HepG2 (cell line): ENCODE results near the gene PRDX5. TPM values are rescaled to one million over a fixed set of nuclear protein-coding genes. Genes with fewer than 3 reads are reported as not detected.

Experiments
- CSRNP2 ChIP-seq: sonication (generic); formaldehyde crosslinking; conservative IDR thresholded peaks from 2 replicates; pipeline ENCODE4 v1.8.0; 2022; ENCODE audit warnings: low read depth, missing genetic modification reagents
- DMAP1 ChIP-seq: IDR thresholded peaks from 2 replicates; pipeline ENCODE4 v1.6.1; 2016
- FOSL1 ChIP-seq: sonication (generic); formaldehyde crosslinking; IDR thresholded peaks from 2 replicates; pipeline ENCODE4 v1.9.0; 2021; ENCODE audit warnings: missing genetic modification reagents, borderline replicate concordance
- GLMP ChIP-seq: sonication (generic); formaldehyde crosslinking; IDR thresholded peaks from 2 replicates; pipeline ENCODE4 v1.9.0; 2021; ENCODE audit warnings: missing genetic modification reagents, mild to moderate bottlenecking, borderline replicate concordance
- HCFC1 ChIP-seq: fragments of 150-350 bp; IDR thresholded peaks from 2 replicates; pipeline ENCODE4 v1.6.1; 2014; ENCODE audit warnings: low read depth, low read length
- HIC2 ChIP-seq: sonication (generic); formaldehyde crosslinking; IDR thresholded peaks from 2 replicates; pipeline ENCODE4 v1.9.0; 2022; ENCODE audit warnings: low read depth, missing genetic modification reagents
- KLF9 ChIP-seq: IDR thresholded peaks from 2 replicates; pipeline ENCODE4 v1.6.1; 2016; ENCODE audit warnings: low read depth
- KMT2B ChIP-seq: IDR thresholded peaks from 2 replicates; pipeline ENCODE4 v1.6.1; 2016; ENCODE audit warnings: missing genetic modification reagents, missing compliant biosample characterization
- SIN3B ChIP-seq: fragments of 150-350 bp; IDR thresholded peaks from 2 replicates; pipeline ENCODE4 v1.6.1; 2014; ENCODE audit warnings: low read length
- SRSF9 ChIP-seq: fragments of 200-400 bp; formaldehyde crosslinking; IDR thresholded peaks from 2 replicates; pipeline ENCODE4 v1.6.1; 2018; ENCODE audit warnings: borderline replicate concordance, mild to moderate bottlenecking, low read depth, low read length; ENCODE audit not compliant: insufficient read depth, poor library complexity, severe bottlenecking
- TOE1 ChIP-seq: sonication (generic); formaldehyde crosslinking; IDR thresholded peaks from 2 replicates; pipeline ENCODE4 v1.4.0; 2020; ENCODE audit warnings: mild to moderate bottlenecking, missing genetic modification reagents
- ZBTB3 ChIP-seq: sonication (generic); formaldehyde crosslinking; IDR thresholded peaks from 2 replicates; pipeline ENCODE4 v1.4.0; 2020; ENCODE audit warnings: low read depth, mild to moderate bottlenecking, moderate library complexity, missing genetic modification reagents, borderline replicate concordance
- ZFP36L2 ChIP-seq: sonication (generic); formaldehyde crosslinking; IDR thresholded peaks from 2 replicates; pipeline ENCODE4 v1.4.0; 2020; ENCODE audit warnings: missing genetic modification reagents
- ZNF10 ChIP-seq: sonication (generic); formaldehyde crosslinking; IDR thresholded peaks from 2 replicates; pipeline ENCODE4 v1.4.0; 2020; ENCODE audit warnings: mild to moderate bottlenecking, low read depth, missing genetic modification reagents, borderline replicate concordance
- ZNF12 ChIP-seq: sonication (generic); formaldehyde crosslinking; IDR thresholded peaks from 2 replicates; pipeline ENCODE4 v1.5.0; 2020; ENCODE audit warnings: missing genetic modification reagents
- ZNF513 ChIP-seq: sonication (generic); formaldehyde crosslinking; conservative IDR thresholded peaks from 2 replicates; pipeline ENCODE4 v1.5.0; 2020; ENCODE audit warnings: missing genetic modification reagents
- ZNF709 ChIP-seq: sonication (generic); formaldehyde crosslinking; IDR thresholded peaks from 2 replicates; pipeline ENCODE4 v1.5.0; 2020; ENCODE audit warnings: mild to moderate bottlenecking, missing genetic modification reagents
- ZNF768 ChIP-seq: sonication (generic); formaldehyde crosslinking; IDR thresholded peaks from 2 replicates; pipeline ENCODE4 v1.4.0; 2020; ENCODE audit warnings: missing genetic modification reagents
- ZNF879 ChIP-seq: sonication (generic); formaldehyde crosslinking; IDR thresholded peaks from 2 replicates; pipeline ENCODE4 v1.8.1; 2023; ENCODE audit warnings: missing genetic modification reagents
- polyA plus RNA-seq, 8 experiments: library from polyadenylated mRNA; depleted of rRNA in 3 of 8; stranded (reverse) in 7 of 8; unstranded in 1 of 8; fragments of >200 nt; fragmentation: Illumina TruSeq in 4 of 8; extraction: Trizol in 4 of 8; gene quantifications; 2 replicates each; pipeline versions ENCODE4 v1.2.1 to v1.2.3, GENCODE V29; 2011 to 2016; ENCODE audit warnings: low read depth in 4 of 8, missing spikeins in 1 of 8, mixed read lengths in 1 of 8; ENCODE audit not compliant: insufficient read depth in 1 of 8
- total RNA-seq, 5 experiments: library from RNA; depleted of rRNA; stranded (reverse); fragments of >200 nt; fragmentation: Illumina TruSeq; extraction: Trizol; gene quantifications; 2 replicates each; pipeline ENCODE4 v1.2.3, GENCODE V29; 2016; ENCODE audit warnings: low read depth in 1 of 5
- TF ChIP-seq, protein P1 (sequence below): sonication (generic); formaldehyde crosslinking; IDR thresholded peaks from 2 replicates; pipeline ENCODE4 v1.4.0; 2020; ENCODE audit warnings: mild to moderate bottlenecking, missing genetic modification reagents
- TF ChIP-seq, protein P2 (sequence below): sonication (generic); formaldehyde crosslinking; IDR thresholded peaks from 2 replicates; pipeline ENCODE4 v1.4.0; 2020; ENCODE audit warnings: missing genetic modification reagents

The PRDX5 gene
- total and polyA plus RNA-seq, 2 of the 13 experiments (the other 11 are each of a cell fraction or from before 2014, with no cell fraction given), result 215 to 311 TPM

GRCh38 chr11:64317961-64318765 lies at the start of gene PRDX5 (continued):
- peak; percentile 81; the same call in 1 of the 2 replicates for TF ChIP-seq ZBTB3 (CRISPR knock-in tag)
- no peak for TF ChIP-seq KLF9
- TF ChIP-seq FOSL1 (CRISPR knock-in tag), result no peak
- no peak for TF ChIP-seq TOE1
- TF ChIP-seq DMAP1 (CRISPR knock-in tag), result no peak; the same call in 1 of the 2 replicates
- TF ChIP-seq CSRNP2 (CRISPR knock-in tag), result no peak
- TF ChIP-seq ZNF879, result no peak
- TF ChIP-seq, protein P1, sequence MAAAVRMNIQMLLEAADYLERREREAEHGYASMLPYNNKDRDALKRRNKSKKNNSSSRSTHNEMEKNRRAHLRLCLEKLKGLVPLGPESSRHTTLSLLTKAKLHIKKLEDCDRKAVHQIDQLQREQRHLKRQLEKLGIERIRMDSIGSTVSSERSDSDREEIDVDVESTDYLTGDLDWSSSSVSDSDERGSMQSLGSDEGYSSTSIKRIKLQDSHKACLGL (CRISPR knock-in tag), result peak; percentile 73
- TF ChIP-seq ZNF10 (CRISPR knock-in tag), result no peak
- no peak for TF ChIP-seq SIN3B
- peak; percentile 61; the same call in 1 of the 2 replicates for TF ChIP-seq ZNF768 (CRISPR knock-in tag)
- TF ChIP-seq, protein P2, sequence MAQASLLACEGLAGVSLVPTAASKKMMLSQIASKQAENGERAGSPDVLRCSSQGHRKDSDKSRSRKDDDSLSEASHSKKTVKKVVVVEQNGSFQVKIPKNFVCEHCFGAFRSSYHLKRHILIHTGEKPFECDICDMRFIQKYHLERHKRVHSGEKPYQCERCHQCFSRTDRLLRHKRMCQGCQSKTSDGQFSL (CRISPR knock-in tag), result no peak
- 0 out of 2 replicates have a peak, but pooled peaks have one; percentile 79 for TF ChIP-seq ZNF513 (CRISPR knock-in tag)
- no peak for TF ChIP-seq ZFP36L2 (CRISPR knock-in tag)
- no peak for TF ChIP-seq SRSF9
- no peak for TF ChIP-seq GLMP (CRISPR knock-in tag)
- TF ChIP-seq KMT2B (CRISPR knock-in tag), result no peak; the same call in 1 of the 2 replicates
- TF ChIP-seq HIC2 (CRISPR knock-in tag), result peak; percentile 85
- peak; percentile 49; the same call in 1 of the 2 replicates for TF ChIP-seq ZNF12
- TF ChIP-seq ZNF709, result no peak; the same call in 1 of the 2 replicates
- no peak for TF ChIP-seq HCFC1
